SIG-M5 treated with dmso at 0.1 percent for 504 hours (cell line): ENCODE data around the gene KIZ.
"Not testable (repeated sequence)": the region's sequence is repeated elsewhere in the genome, so short reads cannot be mapped to it uniquely, and the experiment has no call there.

ENCODE experiments used
- DNase-seq: peaks from one replicate; lab custom pipeline; 2025; ENCODE audit not compliant: unreplicated experiment; lab: John Stamatoyannopoulos, UW

The KIZ gene

GRCh38 chr20:21137078-21137477 is 11.2 kb downstream of the KIZ start:
- DNase-seq = no peak

- no peak for DNase-seq
These were observed 14.1 kb downstream of the KIZ start for GRCh38 chr20:21139881-21140566.

DNA sequence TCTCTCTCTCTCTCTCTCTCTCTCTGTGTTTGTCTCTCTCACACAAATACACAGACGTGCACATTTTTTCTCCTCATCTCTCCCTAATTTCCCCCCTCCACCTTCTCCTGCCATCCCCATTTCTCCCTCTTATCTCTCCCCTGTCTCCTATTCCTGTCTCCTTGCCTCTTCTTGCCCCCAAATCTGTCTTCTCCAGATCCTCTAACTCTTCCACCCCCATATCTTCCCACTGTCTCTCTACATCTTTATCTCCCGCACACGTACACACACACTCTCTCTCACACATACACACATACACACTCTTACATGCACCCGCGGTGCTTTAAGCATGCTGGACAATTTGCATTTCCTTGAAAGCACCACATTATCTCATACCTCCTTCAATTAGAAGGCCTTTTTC is 15.9 kb downstream of the KIZ start:
- no peak for DNase-seq

DNA sequence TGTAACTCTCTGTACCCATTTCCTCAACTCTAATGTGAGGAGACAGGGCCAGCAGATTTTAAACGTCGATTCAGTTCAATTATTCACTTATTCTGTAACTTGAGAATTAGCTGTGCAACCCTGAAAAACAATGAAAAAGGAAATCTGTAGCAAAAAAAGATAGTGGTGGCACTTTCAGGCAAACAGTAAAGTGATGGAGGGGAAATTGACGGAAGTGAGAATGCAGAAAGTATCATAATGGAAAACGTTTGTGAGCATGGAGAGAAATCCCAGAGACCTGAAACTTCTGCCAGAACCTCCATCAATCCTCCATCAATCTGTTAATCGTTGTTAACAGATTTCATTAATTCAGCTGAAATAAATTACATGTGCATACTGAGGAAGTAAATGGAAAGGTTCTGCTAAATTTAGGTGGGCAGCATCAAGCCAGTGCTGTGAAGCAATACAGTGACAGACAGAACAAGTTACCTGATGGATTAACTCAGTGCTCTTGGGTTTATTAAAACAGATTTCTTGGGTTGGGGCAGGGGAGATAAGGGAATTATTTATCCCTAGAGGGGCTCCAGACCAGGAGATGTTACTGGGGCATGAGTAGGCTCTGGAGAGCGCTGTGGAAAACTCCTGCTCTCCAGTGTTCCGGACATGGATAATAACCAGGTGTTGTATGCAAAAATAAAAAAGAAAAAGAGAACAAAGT is 17.5 kb downstream of the KIZ start:
- DNase-seq = no peak

DNA sequence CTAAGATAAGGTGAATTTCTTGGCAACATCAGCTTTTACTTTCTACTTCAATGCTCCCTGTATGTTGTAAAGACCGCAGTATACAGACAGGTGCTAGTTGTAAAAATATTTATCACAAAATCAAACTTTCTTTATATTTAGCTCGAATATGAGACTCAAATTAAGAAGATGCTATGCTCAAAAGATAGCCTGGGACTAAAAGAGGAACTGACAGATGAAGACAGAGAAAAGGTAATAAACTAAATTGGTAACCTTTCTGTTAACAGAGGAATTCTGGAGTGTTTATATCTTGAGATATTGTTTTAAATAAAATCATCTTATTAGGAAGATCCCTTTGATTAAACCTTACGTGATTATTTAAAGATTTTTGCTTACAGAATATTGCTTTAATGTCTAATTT is 19.5 kb downstream of the KIZ start:
- DNase-seq = no peak

GRCh38 chr20:21146215-21146614 is 20.3 kb downstream of the KIZ start:
- no peak for DNase-seq

DNA sequence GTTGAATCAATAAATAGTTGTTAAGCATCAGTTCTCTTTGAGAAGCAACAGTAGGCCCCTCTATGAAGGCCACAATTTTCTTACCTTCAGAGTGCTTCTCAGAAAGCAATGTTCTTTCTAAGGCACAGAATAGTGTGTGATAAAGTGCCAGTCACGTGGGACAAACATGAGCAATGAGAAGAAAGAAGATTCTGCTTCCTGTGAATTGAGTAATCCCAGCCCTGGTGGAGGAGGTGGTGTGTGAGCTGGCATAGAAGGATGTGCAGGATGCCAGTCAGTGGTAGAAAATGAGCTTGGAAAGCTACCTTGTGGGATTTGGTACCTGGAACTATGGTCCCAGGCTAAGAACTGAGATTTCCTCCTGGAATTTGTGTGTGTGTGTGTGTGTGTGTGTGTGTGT is 21.7 kb downstream of the KIZ start:
- peak; percentile 9 for DNase-seq

GRCh38 chr20:21149344-21149743 is 23.5 kb downstream of the KIZ start:
- no peak for DNase-seq

DNA sequence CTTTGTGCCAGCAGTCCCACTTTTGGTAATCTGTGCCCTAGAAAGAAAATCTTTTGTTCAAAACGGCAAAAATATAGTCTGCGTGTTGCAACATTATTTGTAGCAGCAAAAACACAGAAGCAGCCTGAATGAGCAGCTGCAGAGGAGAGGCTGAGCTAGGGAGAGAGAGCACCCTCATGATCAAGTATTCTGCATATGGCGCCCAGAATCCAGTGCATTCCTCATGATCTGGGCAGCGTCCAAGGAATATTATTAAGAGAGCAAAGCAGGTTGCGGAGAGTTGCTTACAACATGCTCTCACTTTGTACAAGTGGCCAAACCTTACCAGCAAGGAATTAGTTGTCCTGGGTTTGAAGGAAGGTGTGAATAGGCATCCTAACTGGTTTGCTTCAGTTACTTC is 25.9 kb downstream of the KIZ start:
- no peak for DNase-seq

GRCh38 chr20:21154692-21155091 is 28.8 kb downstream of the KIZ start:
- no peak for DNase-seq

DNA sequence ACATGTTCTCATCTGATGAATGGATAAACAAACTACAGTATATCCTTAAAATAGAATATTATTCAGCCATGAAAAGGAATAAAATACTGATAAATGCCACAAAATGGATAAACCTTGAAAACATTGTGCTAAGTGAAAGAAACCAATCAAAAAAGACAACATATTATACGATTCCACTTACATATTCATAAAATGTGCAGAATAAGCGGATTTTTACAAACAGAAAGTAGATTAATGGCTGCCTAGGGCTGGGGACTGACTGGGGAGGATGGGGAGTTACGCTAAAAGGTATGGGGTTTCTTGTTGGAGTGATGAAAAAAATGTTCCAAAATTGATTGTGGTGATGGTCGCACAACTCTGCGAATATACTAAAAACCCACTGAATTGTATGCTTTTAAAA is 29.4 kb downstream of the KIZ start:
- no peak for DNase-seq

GRCh38 chr20:21156266-21156665 is 30.4 kb downstream of the KIZ start:
- no peak for DNase-seq

DNA sequence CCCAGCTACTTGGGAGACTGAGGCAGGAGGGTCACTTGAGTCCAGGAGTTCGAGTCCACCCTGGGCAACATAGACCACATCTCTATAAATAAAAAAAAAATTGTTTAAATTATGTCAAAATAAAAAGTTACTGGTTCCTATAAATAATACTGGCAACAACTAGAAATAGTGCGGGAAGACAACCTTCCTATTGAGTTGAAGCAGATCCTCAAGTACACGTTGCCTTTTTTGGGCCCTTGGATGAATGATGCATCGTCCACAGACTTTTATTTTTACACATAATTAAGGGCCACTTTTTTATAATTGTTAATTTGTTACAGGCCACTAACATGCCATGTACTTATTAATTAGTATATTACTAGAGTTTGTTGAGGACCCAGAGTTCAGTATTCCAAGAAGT is 31.1 kb downstream of the KIZ start:
- no peak for DNase-seq

GRCh38 chr20:21159658-21160380 is 33.9 kb downstream of the KIZ start:
- no peak for DNase-seq

DNA sequence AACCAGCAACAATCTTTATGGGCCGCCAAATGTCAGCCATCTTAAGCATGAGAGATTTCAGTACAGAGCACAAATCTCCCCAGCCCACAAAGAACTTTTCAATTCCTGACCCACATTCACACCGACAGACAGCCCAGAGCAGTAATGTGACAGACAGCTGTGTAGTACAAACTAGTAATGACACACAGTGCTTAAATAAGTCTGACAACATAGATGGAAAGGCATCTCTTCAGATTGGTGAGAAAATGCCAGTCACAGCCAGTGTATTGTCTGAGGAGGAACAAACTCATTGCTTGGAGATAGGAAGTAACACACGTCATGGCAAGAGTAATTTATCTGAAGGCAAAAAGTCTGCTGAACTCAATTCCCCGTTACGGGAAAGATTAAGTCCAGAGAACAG is 36.0 kb downstream of the KIZ start:
- no peak for DNase-seq

DNA sequence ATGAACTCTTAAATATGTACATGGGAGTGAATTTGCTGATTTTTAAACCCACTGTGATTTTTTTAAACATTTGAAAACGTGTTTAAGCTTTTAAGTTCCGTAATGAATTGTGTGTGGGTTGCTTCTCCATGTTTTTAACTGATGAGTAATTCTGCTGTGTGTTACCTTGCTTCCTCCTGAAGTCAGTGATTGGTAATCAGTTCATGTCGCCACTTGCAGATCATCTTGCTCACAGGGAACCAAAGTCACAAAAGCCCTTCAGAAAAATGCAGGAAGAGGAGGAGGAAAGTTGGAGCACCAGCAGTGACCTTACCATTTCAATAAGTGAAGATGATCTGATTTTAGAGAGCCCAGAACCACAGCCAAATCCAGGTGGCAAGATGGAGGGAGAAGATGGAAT is 36.7 kb downstream of the KIZ start:
- DNase-seq = no peak

DNA sequence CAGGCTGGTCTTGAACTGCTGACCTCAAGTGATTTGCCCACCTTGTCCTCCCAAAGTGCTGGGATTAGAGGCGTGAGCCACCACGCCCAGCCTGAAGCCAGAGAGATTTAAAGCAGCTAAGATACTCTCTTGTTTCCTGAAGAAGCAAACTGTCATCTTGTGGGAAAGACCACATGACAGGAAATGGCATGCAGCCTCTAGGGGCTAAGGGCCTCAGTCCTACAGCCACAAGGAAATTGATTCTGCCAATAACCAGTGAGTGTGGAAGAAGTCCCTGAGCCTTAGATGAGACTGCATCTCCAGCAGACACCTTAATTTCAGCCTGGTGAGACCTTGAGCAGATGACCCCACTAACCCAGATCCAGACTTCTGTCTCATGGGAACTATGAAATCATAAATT is 40.9 kb downstream of the KIZ start:
- peak; percentile 9 for DNase-seq

DNA sequence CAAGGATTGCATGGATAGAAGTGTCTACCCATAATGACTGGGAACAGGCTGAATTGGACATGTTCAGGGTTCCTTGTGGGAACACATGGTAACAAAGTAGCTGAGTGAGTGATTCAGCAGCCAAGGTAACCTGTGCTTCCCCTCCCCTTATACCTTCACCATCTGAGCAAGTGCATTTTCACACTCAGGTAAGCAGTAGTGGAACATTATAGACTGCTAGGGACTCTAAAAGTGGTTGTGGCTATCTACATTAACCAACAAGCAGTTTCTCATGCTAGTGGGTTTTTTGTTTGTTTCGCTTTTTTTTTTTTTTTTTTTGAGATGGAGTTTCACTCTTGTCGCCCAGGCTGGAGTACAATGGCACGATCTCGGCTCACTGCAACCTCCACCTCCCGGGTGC is 41.4 kb downstream of the KIZ start:
- DNase-seq = no peak

DNA sequence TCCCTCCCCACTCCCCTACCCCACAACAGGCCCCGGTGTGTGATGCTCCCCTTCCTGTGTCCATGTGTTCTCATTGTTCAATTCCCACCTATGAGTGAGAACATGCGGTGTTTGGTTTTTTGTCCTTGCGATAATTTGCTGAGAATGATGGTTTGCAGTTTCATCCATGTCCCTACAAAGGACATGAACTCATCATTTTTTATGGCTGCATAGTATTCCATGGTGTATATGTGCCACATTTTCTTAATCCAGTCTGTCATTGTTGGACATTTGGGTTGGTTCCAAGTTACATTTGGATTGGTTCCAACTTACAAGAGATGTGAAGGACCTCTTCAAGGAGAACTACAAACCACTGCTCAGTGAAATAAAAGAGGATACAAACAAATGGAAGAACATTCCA is 42.2 kb downstream of the KIZ start:
- DNase-seq = not testable (repeated sequence)

DNA sequence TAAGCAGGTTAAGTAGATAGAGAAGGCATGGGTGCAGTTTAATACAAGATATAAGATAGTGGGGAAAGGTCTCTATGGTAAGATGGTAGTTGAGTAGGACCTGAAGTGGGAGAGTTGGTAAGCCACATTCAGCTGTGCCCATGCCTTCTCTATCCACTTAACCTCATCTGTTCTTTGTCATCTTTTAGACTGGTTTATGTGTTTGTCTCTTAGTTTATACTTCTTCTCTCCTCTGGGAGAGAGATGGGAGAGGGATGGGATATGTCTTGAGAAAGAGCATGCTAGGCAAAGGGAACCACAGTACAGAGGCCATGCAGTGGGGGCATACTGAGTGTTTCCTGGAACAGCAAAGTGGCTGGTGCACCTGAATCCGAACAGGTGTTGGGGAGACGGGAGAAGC is 46.7 kb downstream of the KIZ start:
- DNase-seq = no peak

DNA sequence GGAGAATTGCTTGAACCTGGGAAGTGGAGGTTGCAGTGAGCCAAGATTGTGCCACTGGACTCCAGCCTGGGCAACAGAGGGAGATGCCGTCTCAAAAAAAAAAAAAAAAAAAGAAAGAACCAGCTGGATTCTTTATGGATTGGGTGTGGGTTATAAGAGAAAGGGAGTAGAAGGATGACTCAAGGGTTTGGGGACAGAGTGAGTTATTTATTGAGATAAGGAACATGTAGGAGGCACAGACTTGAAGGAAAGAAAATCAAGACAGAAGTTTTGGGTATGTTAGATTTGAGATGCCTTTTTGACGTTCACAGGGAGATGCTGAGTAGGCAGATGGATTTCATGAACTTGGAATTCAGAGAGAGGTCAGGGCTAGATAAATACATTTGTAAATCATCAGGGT is 47.6 kb downstream of the KIZ start:
- no peak for DNase-seq

- no peak for DNase-seq
These were observed 48.8 kb downstream of the KIZ start for GRCh38 chr20:21174516-21175239.
